Adrenal gland (tissue), 12 donors: ENCODE measurements around the gene PEX10. TPM values are rescaled to one million over a fixed set of nuclear protein-coding genes. Genes with fewer than 3 reads are reported as not detected.

Source experiments
- DNase-seq, 7 donors: peaks; one replicate each; pipeline ENCODE4 v3.0.0-alpha.2; 2019 to 2020
- H3K27ac ChIP-seq, 5 donors: fragments of 200-600 bp; sonication (generic) in 4 of 5; 1 replicate in 3 of 5; 2 replicates in 2 of 5; pipeline versions ENCODE4 v1.5.1 to v1.8.0; 2016 to 2020; ENCODE audit warnings: mild to moderate bottlenecking in 1 of 5
- H3K27me3 ChIP-seq: fragments of 200-600 bp; 2 replicates; pipeline ENCODE4 v1.8.0; 2021
- H3K36me3 ChIP-seq, 2 donors: fragments of 200-600 bp; replicated peaks in 1 of 2; 1 replicate in 1 of 2; 2 replicates in 1 of 2; pipeline versions ENCODE4 v1.5.1 to v1.8.0; 2018 to 2022
- H3K4me1 ChIP-seq, 2 donors: fragments of 200-600 bp; replicated peaks in 1 of 2; 1 replicate in 1 of 2; 2 replicates in 1 of 2; pipeline versions ENCODE4 v1.5.1 to v1.8.0; 2018 to 2021
- H3K4me3 ChIP-seq, 4 donors: fragments of 200-600 bp; sonication (generic) in 3 of 4; one replicate each; pipeline ENCODE4 v1.5.1; 2016 to 2018
- H3K9me3 ChIP-seq, 3 donors: fragments of 200-600 bp; sonication (generic) in 1 of 3; replicated peaks in 1 of 3; 1 replicate in 2 of 3; 2 replicates in 1 of 3; pipeline versions ENCODE4 v1.5.1 to v1.8.0; 2016 to 2021
- POLR2A ChIP-seq, 2 donors: fragments of 450-650 bp; IDR thresholded peaks; one replicate each; pipeline ENCODE4 v1.6.1; 2017; ENCODE audit warnings: antibody characterized with exemption in 2 of 2, mild to moderate bottlenecking in 2 of 2, moderate library complexity in 1 of 2
- WGBS, 4 donors: extraction: QIAGEN DNeasy Blood & Tissue Kit in 2 of 4; methylation state at CpG; one replicate each; pipeline versions ENCODE4 v1.1.5 to v1.1.7; 2013 to 2017; 5-methylcytosine and 5-hydroxymethylcytosine counted together
- intact Hi-C, 2 donors: fragments of 100-400 bp; cut with DNase I; formaldehyde crosslinking; loops; one replicate each; pipeline versions ENCODE4 v1.14.1 to v1.15.0; 2022 to 2023
- polyA plus RNA-seq, 3 donors: library from polyadenylated mRNA; stranded (reverse); fragments of 200-250 nt in 2 of 3; fragments of 350-450 nt in 1 of 3; fragmentation: Illumina TruSeq in 1 of 3; extraction: RNeasy Lipid Tissue Mini Kit (QIAGEN cat#74804) in 1 of 3; gene quantifications; one replicate each; pipeline ENCODE4 v1.2.3, GENCODE V29; 2013 to 2014
- total RNA-seq, 9 donors: library from RNA; depleted of rRNA in 4 of 9; stranded (reverse); fragments of >200 nt in 4 of 9; fragments of 120-200 nt in 1 of 9; fragmentation: NEBNext Ultra II Directional in 1 of 9; extraction: Animal tissue kit (Norgen Biotek cat#: 25700) in 1 of 9; gene quantifications; one replicate each; pipeline versions ENCODE4 v1.1.0 to v1.2.4, GENCODE V29; 2013 to 2023
- TF ChIP-seq, protein P1 (sequence below), 6 experiments: fragments of 450-650 bp in 4 of 6; fragments of 200-600 bp in 2 of 6; sonication (generic) in 1 of 6; IDR thresholded peaks; 1 replicate in 5 of 6; 2 replicates in 1 of 6; pipeline versions ENCODE4 v1.5.1 to v1.8.0; 2016 to 2021; ENCODE audit warnings: antibody characterized with exemption in 6 of 6, mild to moderate bottlenecking in 2 of 6, moderate library complexity in 1 of 6
- donor health status: healthy with polysubstance abuse.
- donor health status: Bipolar disorder and iron deficiency.
- donor health status: DM: yes; HTN: yes; CAD: no.
- donor health status: DM: no; HTN: no; CAD: no.
- donor health status: DM: no; HTN: no; CAD: no.
- donor health status: DM: yes; HTN: yes; CAD: no.

Gene PEX10
- total and polyA plus RNA-seq, 12 donors = 25.3 to 81.5 (median 44.7) TPM

DNA sequence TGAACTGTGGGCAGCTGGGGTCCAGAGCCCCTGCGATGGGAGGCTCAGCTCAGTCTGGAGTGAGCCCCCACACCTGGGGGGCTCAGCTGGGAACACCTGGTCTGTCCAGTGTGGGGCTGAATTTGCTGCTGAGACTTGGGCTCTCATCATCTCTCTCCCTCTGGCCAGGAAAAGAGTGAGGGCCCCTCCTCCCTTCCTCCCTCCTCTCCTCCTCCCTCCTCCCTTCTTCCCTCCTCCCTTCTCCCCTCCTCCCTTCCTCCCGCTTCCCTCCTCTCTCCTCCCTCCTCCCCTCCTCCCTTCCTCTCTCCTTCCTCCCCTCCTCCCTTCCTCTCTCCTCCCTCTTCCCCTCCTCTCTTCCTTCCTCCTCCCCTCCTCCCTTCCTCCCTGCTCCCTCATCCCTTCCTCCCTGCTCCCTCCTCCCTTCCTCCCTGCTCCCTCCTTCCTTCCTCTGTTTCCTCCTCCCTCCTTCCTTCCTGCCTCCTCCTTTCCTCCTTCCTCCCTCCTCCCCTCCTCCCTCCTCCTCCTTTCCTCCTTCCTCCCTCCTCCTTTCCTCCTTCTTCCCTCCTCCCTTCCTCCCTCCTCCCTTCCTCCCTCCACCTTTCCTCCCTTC is 23.5 kb upstream of the PEX10 start:
- TF ChIP-seq, protein P1, sequence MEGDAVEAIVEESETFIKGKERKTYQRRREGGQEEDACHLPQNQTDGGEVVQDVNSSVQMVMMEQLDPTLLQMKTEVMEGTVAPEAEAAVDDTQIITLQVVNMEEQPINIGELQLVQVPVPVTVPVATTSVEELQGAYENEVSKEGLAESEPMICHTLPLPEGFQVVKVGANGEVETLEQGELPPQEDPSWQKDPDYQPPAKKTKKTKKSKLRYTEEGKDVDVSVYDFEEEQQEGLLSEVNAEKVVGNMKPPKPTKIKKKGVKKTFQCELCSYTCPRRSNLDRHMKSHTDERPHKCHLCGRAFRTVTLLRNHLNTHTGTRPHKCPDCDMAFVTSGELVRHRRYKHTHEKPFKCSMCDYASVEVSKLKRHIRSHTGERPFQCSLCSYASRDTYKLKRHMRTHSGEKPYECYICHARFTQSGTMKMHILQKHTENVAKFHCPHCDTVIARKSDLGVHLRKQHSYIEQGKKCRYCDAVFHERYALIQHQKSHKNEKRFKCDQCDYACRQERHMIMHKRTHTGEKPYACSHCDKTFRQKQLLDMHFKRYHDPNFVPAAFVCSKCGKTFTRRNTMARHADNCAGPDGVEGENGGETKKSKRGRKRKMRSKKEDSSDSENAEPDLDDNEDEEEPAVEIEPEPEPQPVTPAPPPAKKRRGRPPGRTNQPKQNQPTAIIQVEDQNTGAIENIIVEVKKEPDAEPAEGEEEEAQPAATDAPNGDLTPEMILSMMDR (IDR thresholded peaks at IDR 0.05) = no peak
- TF ChIP-seq POLR2A (IDR thresholded peaks at IDR 0.05) = no peak
- no peaks in the 10 kb centered on the region for H3K36me3 ChIP-seq
- DNase-seq = no peak
- no peak overlapping the region for H3K27ac ChIP-seq
- H3K4me3 ChIP-seq = no peak overlapping the region
- H3K27me3 ChIP-seq = peaks cover 16% of the 10 kb centered on the region
- intact Hi-C loops = loop anchor here in 1 of 2 donors (5.0 kb wide), 1 partner anchor 51 kb away; no protein-coding TSS in a partner anchor
- no peaks in the 10 kb centered on the region for H3K4me1 ChIP-seq
- 38 to 68% (median 47%) methylated on average over 2 of the region's 2 CpGs; no CpG with 5 or more reads in 1 of the 4 donors for WGBS, 4 donors
- H3K9me3 ChIP-seq = no peaks in the 10 kb centered on the region

DNA sequence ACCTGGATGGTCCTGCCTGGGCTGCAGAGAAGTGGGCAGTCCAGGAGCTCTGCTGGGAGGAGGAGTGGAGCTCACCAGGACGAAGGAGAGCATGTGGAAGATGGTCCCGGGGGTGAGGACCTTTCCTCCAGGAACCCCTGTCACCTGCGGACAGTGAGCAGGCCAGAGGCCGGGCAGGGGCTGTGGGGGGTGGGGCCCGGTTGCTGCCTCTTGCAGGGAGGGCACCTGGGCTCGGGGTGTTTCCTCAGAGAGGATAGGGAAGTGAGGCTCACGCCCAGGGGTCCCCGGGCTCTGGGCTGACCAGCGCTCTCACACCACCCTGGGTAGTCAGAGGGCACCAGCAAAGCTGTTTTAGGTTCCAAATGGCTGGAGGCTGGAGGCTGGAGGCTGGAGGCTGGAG is 22.7 kb upstream of the PEX10 start:
- H3K27me3 ChIP-seq = peaks cover 16% of the 10 kb centered on the region
- intact Hi-C loops = loop anchor here in 1 of 2 donors (5.0 kb wide), 1 partner anchor 52 kb away; no protein-coding TSS in a partner anchor
- 41 to 60% (median 57%) methylated on average over 7 to 9 of the region's 9 CpGs for WGBS, 4 donors

DNA sequence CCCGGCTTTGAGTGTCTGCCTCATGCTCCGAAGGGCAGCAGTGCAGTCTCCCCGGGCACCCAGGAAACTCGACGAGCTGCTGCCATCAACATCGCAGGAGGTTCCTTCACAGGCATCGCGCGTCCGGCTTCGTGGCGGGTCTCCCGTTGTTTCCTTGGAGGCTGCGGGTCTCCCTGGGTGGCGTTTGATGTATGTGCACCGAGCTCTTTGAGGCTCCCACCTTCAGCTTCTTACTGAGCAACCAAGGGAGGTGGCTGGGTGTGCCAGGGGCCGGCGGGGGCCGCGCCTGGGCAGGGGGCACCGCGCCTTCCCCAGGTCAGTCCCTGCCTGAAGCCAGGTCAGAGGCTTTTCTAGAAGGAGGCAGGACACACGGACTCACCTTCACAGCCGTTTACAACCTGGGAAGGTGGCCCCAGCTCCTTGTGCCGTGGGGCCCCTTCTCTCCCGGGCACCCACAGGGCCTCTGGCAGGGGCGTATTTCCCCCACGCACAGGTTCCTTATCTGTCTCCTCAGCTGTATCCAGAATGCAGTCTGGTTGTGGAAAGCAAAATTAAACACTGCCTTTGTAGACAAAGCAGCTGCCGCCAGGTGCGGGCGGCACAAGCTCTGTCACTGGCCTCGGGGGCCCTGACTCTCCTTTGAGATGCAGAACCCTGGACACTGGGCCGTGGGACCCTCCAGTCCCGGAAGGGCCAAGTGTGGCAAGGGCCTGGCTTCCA is 21.7 kb upstream of the PEX10 start:
- no peak for TF ChIP-seq POLR2A (IDR thresholded peaks at IDR 0.05)
- TF ChIP-seq, protein P1 (IDR thresholded peaks at IDR 0.05) = no peak
- DNase-seq = no peak
- peaks cover 14% of the 10 kb centered on the region for H3K27me3 ChIP-seq
- no peak overlapping the region for H3K27ac ChIP-seq
- H3K4me3 ChIP-seq = no peak overlapping the region
- no peaks in the 10 kb centered on the region for H3K36me3 ChIP-seq
- 46 to 58% (median 54%) methylated on average over 14 to 34 of the region's 34 CpGs for WGBS, 4 donors
- no peaks in the 10 kb centered on the region for H3K4me1 ChIP-seq
- intact Hi-C loops = no loop called here
- no peaks in the 10 kb centered on the region for H3K9me3 ChIP-seq

More for the DNA sequence above, 22.7 kb upstream of the PEX10 start:
- Histone ChIP-seq H3K36me3 (no peaks in the 10 kb centered on the region), H3K9me3 (no peaks in the 10 kb centered on the region), H3K27ac (no peak overlapping the region), H3K4me3 (no peak overlapping the region), H3K4me1 (no peaks in the 10 kb centered on the region)
- no peak for TF ChIP-seq POLR2A (IDR thresholded peaks at IDR 0.05)
- TF ChIP-seq, protein P1 (IDR thresholded peaks at IDR 0.05) = no peak
- DNase-seq = no peak

DNA sequence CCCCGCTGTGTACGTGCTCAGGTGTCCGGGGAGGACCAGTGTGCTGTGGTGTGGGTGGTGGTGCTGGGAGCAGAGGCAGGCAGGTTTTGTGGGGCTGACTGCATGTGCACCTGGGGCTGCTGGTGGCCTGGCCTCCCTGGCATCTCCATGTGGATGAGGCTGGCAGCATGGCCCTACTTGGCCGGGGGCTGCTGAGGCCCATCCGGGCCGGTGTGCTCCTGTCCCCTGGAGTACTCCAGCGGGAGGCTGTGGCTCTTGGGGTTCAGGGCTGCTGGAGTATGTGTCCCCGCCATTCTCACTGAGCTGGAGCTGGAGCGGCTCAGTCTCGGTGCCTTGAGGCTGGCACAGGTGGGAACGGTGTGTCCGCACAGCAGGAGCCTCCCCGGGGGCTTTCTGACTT is 20.8 kb upstream of the PEX10 start:
- Histone ChIP-seq H3K4me3 (no peak overlapping the region), H3K27ac (no peak overlapping the region), H3K36me3 (no peaks in the 10 kb centered on the region), H3K9me3 (no peaks in the 10 kb centered on the region), H3K27me3 (peaks cover 14% of the 10 kb centered on the region), H3K4me1 (no peaks in the 10 kb centered on the region)
- TF ChIP-seq POLR2A (IDR thresholded peaks at IDR 0.05) = no peak
- 67 to 72% (median 71%) methylated on average over 6 to 13 of the region's 13 CpGs for WGBS, 4 donors
- no peak for DNase-seq
- intact Hi-C loops = no loop called here
